ENCODE results near the gene WDFY2.

- TF ChIP-seq CTCF (conservative IDR thresholded peaks at IDR 0.05; ENCODE audit: low read length) (no peak), EZH2phosphoT487 (IDR thresholded peaks at IDR 0.05; ENCODE audit: borderline replicate concordance) (no peak)
These were observed 191.9 kb downstream of the WDFY2 start for GRCh38 chr13:51776179-51776578.
